ENCODE measurements around the gene MCM5. TPM values are rescaled to one million over a fixed set of nuclear protein-coding genes. Genes with fewer than 3 reads are reported as not detected.
"Not testable (repeated sequence)": the region's sequence is repeated elsewhere in the genome, so short reads cannot be mapped to it uniquely, and the experiment has no call there.

MCM5 gene
- total RNA-seq, 1 donor from 2014 or later, result 12.4 TPM

DNA sequence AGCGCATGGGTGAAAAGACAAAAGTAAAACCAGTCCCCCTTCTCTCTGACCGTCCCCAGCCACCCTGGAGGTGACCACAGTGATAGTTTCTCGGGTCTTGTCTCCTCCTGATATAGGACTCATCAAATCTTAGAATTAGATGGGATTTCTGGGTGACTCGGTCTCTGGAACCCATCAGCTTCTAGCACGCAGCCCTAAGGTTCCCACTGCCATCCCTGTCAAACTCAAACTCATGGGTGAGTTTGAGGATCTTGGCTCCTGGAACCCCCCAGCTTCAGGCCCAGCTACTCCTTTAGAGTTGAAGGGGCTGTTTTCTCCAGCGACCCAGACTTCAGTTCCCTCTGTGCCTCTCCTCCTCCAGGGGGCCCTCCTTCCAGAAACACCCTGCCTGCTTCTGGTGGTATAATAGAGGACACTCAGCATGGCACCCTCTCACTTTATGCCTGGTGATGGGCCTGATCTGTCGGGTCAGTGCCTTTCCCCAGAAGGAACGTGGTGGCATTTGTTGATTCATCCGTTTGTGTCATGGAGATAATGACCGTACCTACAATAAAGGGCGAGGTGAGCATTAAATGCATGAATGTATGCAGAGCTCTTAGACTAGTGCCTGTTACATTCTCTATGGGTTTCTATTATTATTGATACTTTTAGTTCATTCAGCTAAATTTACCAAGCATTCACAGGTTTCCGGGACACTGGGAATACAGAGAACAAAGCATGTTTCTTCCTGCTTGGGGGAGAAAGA is 31.7 kb downstream of the MCM5 start:
- DNase-seq (ENCODE audit: low spot score), result no peak

DNA sequence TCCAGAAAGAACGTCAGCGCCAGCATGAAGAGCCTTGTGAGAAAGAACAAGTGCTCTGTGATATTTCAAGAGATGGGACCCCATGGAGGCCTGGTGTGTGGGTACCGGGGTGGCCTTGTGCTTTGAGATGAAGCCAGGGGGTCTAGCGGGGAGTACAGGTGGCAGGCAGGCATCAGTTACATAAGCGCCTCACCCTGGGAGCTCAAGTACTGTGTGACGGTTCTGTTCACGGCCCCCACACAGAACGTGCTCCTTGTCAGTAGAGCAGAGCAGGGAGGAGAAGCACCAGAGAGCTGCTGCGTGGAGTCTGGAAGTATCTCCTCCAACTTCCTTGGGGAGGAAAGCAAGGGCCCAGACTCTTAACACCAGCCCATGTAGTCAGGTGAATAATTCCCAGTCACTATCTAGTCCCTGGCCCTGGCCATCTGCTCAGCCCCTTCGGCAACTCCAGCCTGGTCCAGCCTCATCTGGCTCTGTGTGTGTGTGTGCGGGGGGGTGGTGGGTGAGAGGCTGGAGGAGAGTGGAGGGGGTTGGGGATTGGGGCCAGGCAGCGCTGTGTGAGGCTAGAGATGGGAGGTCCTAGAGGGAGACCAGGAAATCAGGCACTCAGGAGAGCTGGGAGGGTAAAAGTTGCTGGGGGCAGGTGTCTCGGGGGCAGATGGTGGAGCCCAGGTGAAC is 32.4 kb downstream of the MCM5 start:
- DNase-seq (ENCODE audit: low spot score), result no peak

DNA sequence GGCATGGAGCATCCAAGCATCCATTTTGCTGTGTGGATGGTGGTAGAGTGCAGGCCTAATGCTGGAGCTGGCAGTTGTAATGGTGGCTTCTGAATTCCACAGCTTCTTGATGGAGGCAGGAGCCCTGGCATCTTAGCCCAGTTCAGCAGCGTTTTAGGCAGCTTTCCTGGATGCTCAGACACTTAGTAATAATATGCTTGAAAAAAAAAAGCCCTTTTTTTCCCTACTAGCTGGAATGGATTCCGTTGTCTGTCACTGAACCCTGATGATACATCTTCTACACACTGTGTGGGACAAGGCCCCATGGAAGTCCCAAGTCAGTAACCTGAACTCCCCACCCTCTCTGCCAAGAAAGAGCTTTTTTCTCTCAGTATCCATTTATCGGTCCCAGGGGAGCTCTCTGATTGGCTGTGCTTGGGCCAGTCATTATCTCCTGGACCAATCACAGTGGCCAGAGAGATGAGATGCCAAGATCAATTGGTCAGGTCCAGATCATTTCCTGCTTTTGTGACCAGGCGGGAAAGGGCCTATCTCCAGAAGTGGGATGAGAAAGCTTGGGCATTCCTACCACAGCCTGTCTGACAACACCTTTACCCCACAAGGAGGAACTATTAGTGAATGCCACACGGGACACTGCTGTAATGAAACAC is 34.2 kb downstream of the MCM5 start:
- no peak for DNase-seq (ENCODE audit: low spot score)

DNA sequence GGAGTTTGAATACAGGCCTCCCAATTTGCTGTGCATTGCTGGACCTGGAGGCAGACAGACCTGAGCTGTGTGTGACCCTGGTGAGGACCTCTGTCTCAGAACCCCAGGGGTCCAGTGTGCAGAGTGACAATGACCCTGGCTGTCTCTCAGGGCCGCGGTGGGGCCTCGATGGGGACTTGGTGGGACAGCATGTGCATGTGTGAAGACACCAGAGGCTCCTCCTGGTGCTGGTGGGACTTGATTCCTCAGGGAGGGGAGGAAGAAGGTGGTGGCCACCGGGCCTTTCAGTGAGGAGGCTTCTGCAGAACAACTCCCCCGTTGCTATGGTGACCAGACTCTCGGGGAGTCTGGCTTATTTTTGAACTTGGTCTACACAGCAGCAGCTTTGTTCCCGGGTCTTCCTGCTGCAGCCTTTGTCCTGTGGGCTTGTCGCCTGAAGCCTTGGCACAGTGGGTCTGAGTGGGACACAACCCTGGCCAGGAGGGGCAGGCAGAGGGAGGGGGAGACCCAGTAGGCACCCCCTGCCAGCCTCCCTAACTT is 35.3 kb downstream of the MCM5 start:
- no peak for DNase-seq (ENCODE audit: low spot score)

DNA sequence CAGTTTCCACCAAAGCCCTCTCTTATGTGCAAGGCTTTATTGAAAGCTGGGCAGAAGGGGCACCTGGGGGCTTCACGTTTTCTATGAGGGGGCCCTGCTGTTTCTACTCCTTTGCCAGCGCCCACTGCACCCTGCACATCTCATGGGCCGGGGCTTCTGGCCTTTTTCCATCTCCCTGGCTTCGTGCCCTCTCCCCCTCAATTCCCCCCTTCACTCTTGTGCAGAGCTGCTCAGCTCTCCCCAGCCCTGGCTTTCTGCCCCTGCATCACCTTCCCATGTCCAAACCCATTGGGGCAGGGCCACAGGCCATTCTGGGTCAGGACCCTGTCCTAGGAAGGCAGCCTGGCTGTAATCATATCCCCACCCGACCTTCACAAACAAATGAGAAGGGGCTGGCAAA is 36.5 kb downstream of the MCM5 start:
- no peak for DNase-seq (ENCODE audit: low spot score)

DNA sequence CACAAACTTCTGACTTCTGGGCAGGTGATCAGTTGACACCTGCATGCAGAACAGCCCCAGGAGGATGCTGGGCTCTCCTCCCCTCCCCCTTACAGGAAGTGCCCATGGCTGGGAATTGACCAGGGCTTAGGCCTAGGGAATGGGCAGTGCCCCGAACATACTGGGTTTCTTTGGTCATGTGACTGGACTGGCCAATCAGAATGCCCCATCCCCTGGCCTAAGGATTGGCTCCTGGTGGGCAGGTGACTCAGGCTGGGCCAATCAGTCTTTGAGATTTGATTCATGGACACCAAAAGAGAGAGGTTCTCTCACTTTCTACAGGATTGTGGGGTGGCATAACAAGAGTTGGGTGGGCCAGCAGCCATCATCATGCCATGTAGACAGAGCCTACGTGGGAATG is 37.1 kb downstream of the MCM5 start:
- DNase-seq (ENCODE audit: low spot score), result no peak

DNA sequence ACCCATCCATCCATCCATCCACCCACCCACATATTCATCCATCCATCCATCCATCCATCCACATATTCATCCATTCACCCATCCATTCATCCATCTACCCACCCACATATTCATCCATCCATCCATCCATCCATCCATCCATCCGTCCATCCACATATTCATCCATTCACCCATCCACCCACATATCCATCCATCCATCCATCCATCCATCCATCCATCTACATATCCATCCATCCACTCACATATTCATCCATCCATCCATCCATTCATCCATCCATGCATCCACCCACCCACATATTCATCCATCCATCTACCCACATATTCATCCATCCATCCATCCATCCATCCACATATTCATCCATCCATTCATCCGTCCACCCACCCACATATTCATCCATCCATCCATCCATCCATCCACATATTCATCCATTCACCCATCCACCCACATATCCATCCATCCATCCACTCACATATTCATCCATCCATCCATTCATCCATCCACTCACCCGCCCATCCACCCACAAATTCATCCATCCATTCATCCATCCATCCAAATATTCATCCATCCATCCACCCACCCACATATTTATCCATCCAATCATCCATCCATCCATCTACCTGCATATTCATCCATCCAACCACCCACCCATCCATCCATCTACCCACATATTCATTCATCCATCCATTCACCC is 38.9 kb downstream of the MCM5 start:
- DNase-seq (ENCODE audit: low spot score), result not testable (repeated sequence)

DNA sequence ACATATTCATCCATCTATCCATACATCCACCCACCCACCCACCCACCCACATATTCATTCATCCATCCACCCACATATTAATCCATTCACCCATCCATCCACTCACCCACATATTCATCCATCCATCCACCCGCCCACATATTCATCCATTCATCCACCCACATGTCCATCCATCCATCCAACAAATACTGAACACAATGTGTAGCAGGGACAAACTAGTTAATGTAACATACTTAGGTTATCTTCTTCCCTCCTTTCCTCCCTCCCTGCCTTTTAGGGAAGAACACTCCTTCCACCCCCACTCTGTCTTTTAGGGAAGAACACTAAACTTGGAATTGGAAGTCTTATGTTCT is 39.4 kb downstream of the MCM5 start:
- no peak for DNase-seq (ENCODE audit: low spot score)

DNA sequence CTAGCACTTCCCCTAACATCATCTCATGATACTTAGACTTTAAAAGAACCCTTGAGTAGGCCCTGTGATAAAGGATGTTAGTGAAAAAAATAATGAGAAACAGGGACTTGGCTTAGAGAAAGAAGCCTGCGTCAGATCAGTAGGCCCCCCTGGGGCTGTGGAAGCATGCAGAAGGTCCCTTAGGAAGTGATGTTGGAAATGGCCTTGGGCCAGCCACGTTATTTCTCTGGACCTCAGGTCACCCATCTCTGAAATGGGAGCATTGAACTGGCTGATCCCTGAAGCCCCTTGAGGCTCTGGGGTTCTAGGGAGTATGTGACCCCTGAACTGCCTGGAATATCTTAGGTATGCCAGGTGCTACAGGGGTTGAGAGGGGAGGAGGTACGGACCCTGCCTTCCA is 40.2 kb downstream of the MCM5 start:
- DNase-seq (ENCODE audit: low spot score), result no peak

DNA sequence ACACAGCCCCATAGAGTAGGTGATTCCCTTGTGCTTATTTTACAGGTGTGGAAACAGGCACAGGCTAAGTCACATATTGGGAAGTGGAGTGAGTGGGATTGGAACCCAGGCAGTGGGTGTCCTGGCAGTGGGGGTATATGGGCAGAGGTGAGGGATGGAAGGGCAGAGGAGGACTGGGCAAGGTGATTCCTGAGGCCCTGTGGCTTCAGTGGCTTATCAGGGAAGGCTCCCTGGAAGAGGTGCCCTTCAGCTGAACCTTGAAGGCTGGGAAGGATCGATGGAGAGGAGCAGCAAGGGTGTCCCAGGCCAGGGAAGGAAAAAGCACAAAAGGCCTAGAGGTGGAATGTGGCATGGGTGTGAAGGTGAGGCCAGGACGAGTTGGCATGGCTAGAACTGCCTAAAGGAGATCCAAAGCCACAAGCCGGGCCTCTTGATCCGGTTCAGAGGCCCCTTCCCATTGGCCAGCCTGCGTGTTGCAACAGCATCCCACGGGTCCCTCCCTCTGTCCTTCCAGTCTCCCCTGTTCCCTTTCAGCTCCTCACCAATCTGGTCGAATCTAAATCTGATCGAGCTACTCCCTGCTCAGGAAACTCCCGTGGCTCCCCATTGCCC is 41.7 kb downstream of the MCM5 start:
- no peak for DNase-seq (ENCODE audit: low spot score)

DNA sequence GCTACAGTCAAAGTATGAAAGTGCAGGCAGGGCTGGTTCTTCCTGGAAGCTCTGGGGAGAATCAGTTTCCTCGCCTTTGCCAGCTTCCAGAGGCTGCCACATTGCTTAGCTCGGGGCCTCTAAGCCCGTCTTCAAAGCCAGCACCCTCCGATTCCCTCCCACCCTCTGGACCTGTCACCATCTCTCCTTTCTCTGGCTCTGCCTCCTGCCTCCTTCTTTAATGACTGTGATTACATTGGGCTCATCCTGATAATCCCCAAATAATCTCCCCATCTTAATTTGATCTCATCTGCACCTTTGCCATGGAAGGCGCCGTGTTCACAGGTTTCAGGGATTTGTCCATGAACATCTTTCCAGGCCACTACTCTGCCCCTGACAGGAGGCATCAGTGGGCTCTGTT is 42.5 kb downstream of the MCM5 start:
- no peak for DNase-seq (ENCODE audit: low spot score)

DNA sequence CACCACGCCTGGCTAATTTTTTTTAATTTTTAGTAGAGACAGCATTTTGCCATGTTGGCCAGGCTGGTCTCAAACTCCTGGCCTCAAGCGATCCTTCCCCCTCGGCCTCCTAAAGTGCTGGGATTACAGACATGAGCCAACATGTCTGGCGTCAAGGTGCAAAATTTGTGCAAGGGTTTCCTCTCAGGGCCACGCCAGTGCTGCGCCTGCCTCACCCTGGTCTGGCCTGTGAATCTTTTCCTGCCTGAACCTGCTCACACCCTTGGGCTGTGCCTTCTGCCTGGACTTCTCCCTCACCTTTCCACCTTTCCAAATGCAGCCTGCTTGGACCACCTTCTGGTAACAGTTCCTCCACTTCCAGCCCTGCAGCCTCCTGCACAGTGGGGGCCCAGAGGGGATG is 43.4 kb downstream of the MCM5 start:
- no peak for DNase-seq (ENCODE audit: low spot score)

DNA sequence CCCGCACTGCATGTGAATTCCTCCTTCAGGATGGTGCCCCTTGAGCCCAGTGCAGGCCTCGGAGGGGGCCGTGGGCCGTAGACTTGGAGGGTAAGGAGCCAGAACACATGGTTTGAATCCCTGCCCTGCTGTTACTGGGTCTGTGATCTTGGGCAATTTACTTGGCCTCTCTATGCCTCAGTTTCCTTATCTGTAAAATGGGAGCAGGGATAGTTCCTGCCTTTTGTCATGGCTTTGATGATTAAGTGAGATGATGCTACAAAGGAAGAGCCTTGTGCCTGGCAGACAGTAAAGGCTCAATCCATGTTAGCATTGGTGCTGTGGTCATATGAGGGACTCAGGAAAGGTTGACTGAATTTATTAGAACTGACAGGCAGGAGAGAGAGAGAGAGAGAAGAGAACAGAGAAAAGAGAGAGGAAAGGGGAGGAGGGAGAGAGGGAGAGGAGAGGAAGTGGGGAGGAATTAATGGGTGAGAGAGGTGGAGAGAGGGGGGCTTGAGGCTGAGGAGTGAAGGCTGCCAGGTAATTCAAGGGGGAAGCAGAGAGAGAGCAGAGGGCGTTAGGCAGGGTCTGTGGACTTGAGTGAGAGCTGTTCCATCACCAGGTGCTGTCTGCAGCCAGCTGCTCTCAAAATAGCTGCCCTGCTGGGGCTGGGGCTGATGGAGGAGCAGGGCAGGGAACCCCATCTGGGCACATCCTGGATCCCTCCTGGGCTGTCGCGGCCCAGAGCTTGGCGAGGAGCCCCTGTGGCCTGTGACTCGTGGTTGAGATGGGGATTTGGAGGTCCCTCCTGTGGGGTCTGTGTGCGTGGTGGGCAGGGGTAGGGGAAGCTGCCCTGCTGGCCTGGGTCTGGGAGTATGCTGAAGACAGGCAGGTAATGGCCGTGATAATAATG is 44.1 kb downstream of the MCM5 start:
- DNase-seq (ENCODE audit: low spot score), result no peak

DNA sequence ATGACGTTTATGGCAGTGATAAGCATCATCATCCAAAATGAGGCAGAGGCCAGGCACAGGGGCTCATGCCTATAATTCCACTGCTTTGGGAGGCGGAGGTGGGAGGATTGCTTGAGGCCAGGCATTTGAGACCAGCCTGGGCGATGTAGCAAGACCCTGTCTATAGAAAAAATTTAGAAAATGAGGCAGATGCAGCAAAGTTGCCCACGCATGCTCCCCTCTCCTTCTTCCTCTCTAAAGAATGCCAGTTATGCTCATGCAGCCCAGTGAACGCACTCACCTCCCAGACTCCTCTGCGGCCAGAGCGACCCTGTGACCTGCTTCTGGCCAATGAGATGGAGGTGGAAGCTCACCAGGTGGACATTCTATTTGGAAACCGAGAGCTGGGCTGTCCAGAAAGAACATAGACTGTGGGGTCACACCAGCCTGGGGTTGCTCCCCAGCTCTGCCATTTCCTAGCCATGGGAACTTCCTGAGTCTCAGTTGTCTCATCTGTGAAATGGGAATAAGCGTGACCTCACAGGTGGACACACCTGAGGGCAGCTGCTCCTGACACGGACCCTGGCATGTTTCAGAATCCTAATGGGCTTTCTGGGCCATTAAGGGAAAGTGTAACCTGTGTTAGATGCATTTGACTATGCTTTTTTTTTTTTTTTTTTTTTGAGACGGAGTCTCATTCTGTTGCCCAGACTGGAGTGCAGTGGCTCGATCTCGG is 44.9 kb downstream of the MCM5 start:
- no peak for DNase-seq (ENCODE audit: low spot score)

DNA sequence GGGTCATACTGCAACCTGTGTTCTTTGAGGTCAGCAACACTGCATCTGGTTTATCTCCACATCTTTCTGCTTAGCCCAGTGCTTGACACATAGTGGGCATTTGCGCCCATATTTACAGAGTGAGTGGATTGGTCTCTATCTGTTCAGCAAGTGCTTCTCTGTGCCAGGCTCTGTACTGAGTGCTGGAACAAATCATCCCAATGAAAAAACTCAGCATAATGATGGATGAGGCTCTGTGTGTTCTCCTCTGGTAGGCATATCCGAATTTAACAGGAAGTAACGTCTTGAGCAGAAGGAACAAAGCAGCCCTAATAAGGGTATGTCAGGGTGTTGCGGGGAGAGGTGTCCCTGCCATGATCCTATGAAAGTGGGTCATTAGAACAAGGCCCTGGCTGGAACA is 46.0 kb downstream of the MCM5 start:
- DNase-seq (ENCODE audit: low spot score), result no peak

DNA sequence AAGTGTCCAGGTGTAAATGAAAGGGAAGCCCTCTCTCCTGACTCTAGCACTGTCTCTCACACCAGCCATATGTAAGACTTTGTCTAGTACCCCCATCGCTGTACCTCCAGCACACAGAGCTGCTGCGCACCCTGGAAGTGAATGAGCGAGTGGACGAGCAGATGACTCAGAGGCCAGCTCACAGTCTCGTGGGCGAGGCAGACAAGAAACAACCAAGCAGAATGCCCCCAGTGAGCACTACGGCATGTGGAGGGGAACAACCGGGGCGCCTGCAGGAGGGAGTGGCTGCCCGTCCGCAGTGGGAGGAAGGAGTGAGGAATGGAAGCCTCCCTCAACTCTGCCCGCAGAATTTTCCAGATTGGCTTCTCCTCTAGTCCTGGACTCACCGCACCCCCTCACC is 46.4 kb downstream of the MCM5 start:
- no peak for DNase-seq (ENCODE audit: low spot score)

DNA sequence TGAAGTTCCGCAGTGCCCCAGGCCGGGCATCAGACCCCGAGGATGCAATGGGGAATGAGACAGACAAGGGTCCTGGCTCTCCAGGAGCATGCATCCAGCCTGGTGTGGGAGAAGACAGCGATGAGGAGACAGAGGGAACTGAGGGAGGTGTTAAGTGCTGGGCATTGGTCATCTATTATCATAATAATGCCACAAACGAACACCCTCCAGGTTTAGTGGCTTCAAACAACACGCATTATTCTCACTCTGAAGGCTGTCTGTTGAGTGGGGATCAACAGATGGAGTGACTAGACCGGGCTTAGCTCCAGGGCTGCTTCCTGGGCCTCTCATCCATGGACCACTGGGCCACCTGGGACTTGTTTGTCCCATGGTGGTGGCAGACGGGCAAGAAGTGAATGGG is 48.6 kb downstream of the MCM5 start:
- no peak for DNase-seq (ENCODE audit: low spot score)

DNA sequence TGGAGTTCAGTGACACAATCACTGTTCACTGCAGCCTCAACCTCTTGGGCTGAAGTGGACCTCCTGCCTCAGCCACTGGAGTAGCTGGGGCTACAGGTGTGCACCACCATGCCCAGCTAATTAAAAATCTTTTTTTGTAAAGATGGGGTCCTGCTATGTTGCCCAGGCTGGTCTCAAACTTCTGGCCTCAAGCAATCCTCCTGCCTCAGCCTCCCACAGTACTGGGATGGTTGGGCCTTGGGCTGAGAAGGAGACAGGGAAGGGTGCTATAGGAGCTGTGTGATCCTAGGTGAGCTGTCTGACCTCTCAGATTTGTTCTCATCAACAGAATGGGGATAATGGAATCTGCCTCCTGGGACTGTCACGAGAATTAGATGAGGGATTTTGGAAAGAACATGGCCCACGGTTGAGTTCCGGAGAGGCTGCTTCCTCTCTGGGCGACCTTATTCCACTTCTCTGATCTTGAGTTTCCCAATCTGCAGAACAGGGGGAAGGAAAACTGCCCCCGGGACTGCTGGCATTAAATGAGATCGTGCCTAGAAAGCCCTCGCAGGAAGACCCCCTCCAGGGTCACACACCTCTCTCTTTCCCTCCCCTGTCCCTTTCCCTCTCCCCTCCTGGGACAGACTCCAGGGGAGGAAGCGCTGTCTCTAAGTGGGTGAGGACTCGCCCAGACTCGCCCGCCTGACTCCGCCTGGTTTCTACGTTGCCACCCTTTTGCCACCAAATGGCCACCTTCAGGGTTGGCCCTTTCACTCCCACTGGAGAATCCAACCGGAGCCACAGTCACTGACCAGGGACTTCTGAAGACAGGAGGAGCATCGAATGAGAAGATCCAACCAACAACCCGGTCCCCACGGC is 50.1 kb downstream of the MCM5 start:
- DNase-seq (ENCODE audit: low spot score), result no peak
